GM23338 (cell line): ENCODE data around the gene AMPD3. TPM values are rescaled to one million over a fixed set of nuclear protein-coding genes. Genes with fewer than 3 reads are reported as not detected.

Experiments
- ATAC-seq: fragments of 200-7000 bp; cut with Tn5 transposase; 3 replicates; pipeline ENCODE4 v1.9.1; 2020
- DNase-seq: peaks from one replicate; pipeline ENCODE4 v3.0.0-alpha.2; 2015; ENCODE audit warnings: low spot score
- H2AFZ ChIP-seq: fragments of 200-600 bp; sonication (generic); 2 replicates; pipeline ENCODE4 v1.8.0; 2016; ENCODE audit warnings: antibody characterized with exemption, mild to moderate bottlenecking, moderate library complexity
- H3F3A ChIP-seq: fragments of 200-600 bp; sonication (generic); replicated peaks from 2 replicates; pipeline ENCODE4 v1.8.0; 2017; ENCODE audit warnings: antibody characterized with exemption, mixed run types, low read depth
- H3K27ac ChIP-seq: fragments of 200-600 bp; sonication (generic); 2 replicates; pipeline ENCODE4 v1.6.1; 2016; ENCODE audit warnings: low read depth
- H3K27me3 ChIP-seq: fragments of 200-600 bp; sonication (generic); 2 replicates; pipeline ENCODE4 v1.8.0; 2016; ENCODE audit warnings: mild to moderate bottlenecking, mixed run types, moderate library complexity; ENCODE audit not compliant: insufficient read depth
- H3K36me3 ChIP-seq: fragments of 200-600 bp; sonication (generic); 2 replicates; pipeline ENCODE4 v1.8.0; 2016; ENCODE audit warnings: mild to moderate bottlenecking; ENCODE audit not compliant: insufficient read depth
- H3K4me1 ChIP-seq: fragments of 200-600 bp; sonication (generic); 2 replicates; pipeline ENCODE4 v1.8.0; 2016; ENCODE audit warnings: mild to moderate bottlenecking, moderate library complexity; ENCODE audit not compliant: insufficient read depth
- H3K4me2 ChIP-seq: fragments of 200-600 bp; sonication (generic); 2 replicates; pipeline ENCODE4 v1.7.1; 2017; ENCODE audit warnings: mixed run types
- H3K4me3 ChIP-seq: fragments of 200-600 bp; sonication (generic); 2 replicates; pipeline ENCODE4 v1.6.1; 2016; ENCODE audit warnings: mixed run types
- H3K79me2 ChIP-seq: fragments of 200-600 bp; sonication (generic); replicated peaks from 2 replicates; pipeline ENCODE4 v1.8.0; 2017; ENCODE audit warnings: mild to moderate bottlenecking; ENCODE audit not compliant: insufficient read depth
- H3K9me2 ChIP-seq: fragments of 200-600 bp; sonication (generic); 2 replicates; pipeline ENCODE4 v1.8.0; 2017; ENCODE audit not compliant: insufficient read depth
- H4K20me1 ChIP-seq: fragments of 200-600 bp; sonication (generic); replicated peaks from 2 replicates; pipeline ENCODE4 v1.8.0; 2017; ENCODE audit warnings: mild to moderate bottlenecking; ENCODE audit not compliant: insufficient read depth
- H3K27ac Mint-ChIP-seq: 2 replicates; pipeline ENCODE4 v1.8.0; 2020; ENCODE audit warnings: inconsistent platforms, mild to moderate bottlenecking, moderate library complexity, mixed read lengths
- H3K27me3 Mint-ChIP-seq: 3 replicates; pipeline ENCODE4 v1.8.0; 2022; ENCODE audit warnings: low read depth, mild to moderate bottlenecking, moderate library complexity, mixed read lengths, inconsistent platforms; ENCODE audit not compliant: insufficient read depth, poor library complexity
- H3K36me3 Mint-ChIP-seq: 3 replicates; pipeline ENCODE4 v1.8.0; 2021; ENCODE audit warnings: low read depth, mild to moderate bottlenecking, inconsistent platforms, moderate library complexity, mixed read lengths
- H3K4me1 Mint-ChIP-seq: 3 replicates; pipeline ENCODE4 v1.8.0; 2020; ENCODE audit warnings: mild to moderate bottlenecking, inconsistent platforms, mixed read lengths
- H3K4me3 Mint-ChIP-seq: 3 replicates; pipeline ENCODE4 v1.8.0; 2021; ENCODE audit warnings: moderate library complexity, mild to moderate bottlenecking, inconsistent platforms, mixed read lengths
- H3K9me3 Mint-ChIP-seq: 3 replicates; pipeline ENCODE4 v1.8.0; 2020; ENCODE audit warnings: moderate library complexity, mild to moderate bottlenecking, inconsistent platforms, mixed read lengths
- CREB1 ChIP-seq: fragments of 250-450 bp; sonication (Bioruptor Pico); IDR thresholded peaks from 2 replicates; pipeline ENCODE4 v1.5.0; 2020; ENCODE audit warnings: low read depth, mild to moderate bottlenecking, moderate library complexity
- CTCF ChIP-seq, 2 experiments: fragments of 200-600 bp in 1 of 2; sonication (generic) in 1 of 2; conservative IDR thresholded peaks; 2 replicates each; pipeline versions ENCODE4 v1.5.1 to v1.6.1; 2016 to 2017; ENCODE audit warnings: antibody characterized with exemption in 2 of 2, low read depth in 2 of 2, mild to moderate bottlenecking in 2 of 2, moderate library complexity in 1 of 2
- EZH2 ChIP-seq: fragments of 200-600 bp; sonication (generic); IDR thresholded peaks from one replicate; pipeline ENCODE4 v1.8.0; 2017; ENCODE audit warnings: antibody characterized with exemption, mild to moderate bottlenecking, low read depth; ENCODE audit not compliant: unreplicated experiment
- EZH2phosphoT487 ChIP-seq: fragments of 200-600 bp; sonication (generic); IDR thresholded peaks from one replicate; pipeline ENCODE4 v1.8.1; 2018; ENCODE audit warnings: antibody characterized with exemption; ENCODE audit not compliant: unreplicated experiment
- JUNB ChIP-seq: IDR thresholded peaks from one replicate; pipeline ENCODE4 v1.6.1; 2016; ENCODE audit warnings: antibody characterized with exemption; ENCODE audit not compliant: unreplicated experiment
- POLR2AphosphoS5 ChIP-seq: IDR thresholded peaks from 2 replicates; pipeline ENCODE4 v1.6.1; 2016; ENCODE audit warnings: antibody characterized with exemption, low read depth
- ZNF114 ChIP-seq: fragments of 250-450 bp; sonication (Bioruptor Pico); IDR thresholded peaks from 2 replicates; pipeline ENCODE4 v1.5.0; 2020; ENCODE audit warnings: mild to moderate bottlenecking, moderate library complexity
- ZNF331 ChIP-seq: fragments of 250-450 bp; sonication (Bioruptor Pico); IDR thresholded peaks from 2 replicates; pipeline ENCODE4 v1.5.0; 2020; ENCODE audit warnings: low read depth, mild to moderate bottlenecking, moderate library complexity
- polyA plus RNA-seq: library from polyadenylated mRNA; unstranded; fragments of >200 nt; fragmentation: Nextera tagmentation; extraction: Ambion mirVana; gene quantifications from 2 replicates; pipeline ENCODE4 v1.2.1, GENCODE V29; 2016
- total RNA-seq: library from RNA; depleted of rRNA; stranded (reverse); fragments of >200 nt; shearing (Covaris generic); gene quantifications from 2 replicates; pipeline ENCODE4 v1.2.3, GENCODE V29; 2014
- TF ChIP-seq, protein P1 (sequence below): IDR thresholded peaks from one replicate; pipeline ENCODE4 v1.6.1; 2018; ENCODE audit warnings: antibody characterized with exemption; ENCODE audit not compliant: unreplicated experiment

AMPD3 gene
- total and polyA plus RNA-seq, 2 experiments from 2014 or later: 1.6 to 2.1 TPM

DNA sequence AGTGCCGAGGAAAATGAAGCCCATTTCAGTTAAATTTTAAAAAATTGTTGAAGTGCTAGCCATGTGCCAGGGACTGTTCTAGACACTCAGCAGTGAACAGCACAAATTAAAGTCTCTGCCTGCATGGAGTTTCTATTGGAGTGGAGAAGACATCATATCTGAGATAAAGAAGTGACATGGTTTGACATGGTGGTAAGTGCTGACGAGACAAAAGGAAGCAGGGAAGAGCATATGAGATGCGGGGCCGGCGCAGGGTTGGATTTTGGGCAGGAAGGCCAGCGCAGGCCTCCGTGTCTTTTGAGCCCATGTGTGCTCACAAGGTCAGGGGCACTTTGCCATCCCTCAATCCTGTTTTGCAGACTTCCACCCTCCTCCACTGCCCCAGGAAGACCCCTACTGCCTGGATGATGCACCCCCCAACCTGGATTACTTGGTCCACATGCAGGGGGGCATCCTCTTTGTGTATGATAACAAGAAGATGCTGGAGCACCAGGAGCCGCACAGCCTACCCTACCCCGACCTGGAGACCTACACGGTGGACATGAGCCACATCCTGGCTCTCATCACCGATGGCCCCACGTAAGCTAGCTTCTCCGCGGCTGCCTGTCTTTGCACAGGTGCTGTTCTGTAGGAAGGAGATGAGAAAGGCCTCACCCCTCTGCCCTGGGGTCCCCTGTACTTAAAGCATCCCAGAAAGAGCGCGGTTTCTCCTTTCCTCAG is 29.6 kb downstream of the AMPD3 start:
- TF ChIP-seq EZH2phosphoT487 (no peak), POLR2AphosphoS5 (no peak), CREB1 (no peak)
- Histone ChIP-seq H3K9me2 (no peaks in the 10 kb centered on the region), H4K20me1 (no peaks in the 10 kb centered on the region), H3K79me2 (no peaks in the 10 kb centered on the region), H3K4me1 (no peaks in the 10 kb centered on the region), H3K4me3 (no peak overlapping the region), H2AFZ (no peak overlapping the region), H3K27me3 (no peaks in the 10 kb centered on the region), H3K27ac (no peak overlapping the region), H3K4me2 (no peak overlapping the region), H3F3A (no peaks in the 10 kb centered on the region), H3K36me3 (no peaks in the 10 kb centered on the region)
- Mint-ChIP-seq H3K4me3 (no peak overlapping the region), H3K4me1 (peaks cover 6% of the 10 kb centered on the region), H3K27ac (no peak overlapping the region), H3K9me3 (peaks cover 3% of the 10 kb centered on the region; the same call in 1 of the 3 replicates), H3K36me3 (no peaks in the 10 kb centered on the region), H3K27me3 (no peaks in the 10 kb centered on the region)
- ATAC-seq (no peak), DNase-seq (no peak)

GRCh38 chr11:10485646-10486045 is 30.6 kb downstream of the AMPD3 start:
- Histone ChIP-seq H3K4me2 (no peak overlapping the region), H3K4me1 (no peaks in the 10 kb centered on the region), H3K9me2 (no peaks in the 10 kb centered on the region), H2AFZ (no peak overlapping the region), H3K27me3 (no peaks in the 10 kb centered on the region), H3K79me2 (no peaks in the 10 kb centered on the region), H3K27ac (no peak overlapping the region), H3K4me3 (no peak overlapping the region), H4K20me1 (no peaks in the 10 kb centered on the region), H3F3A (no peaks in the 10 kb centered on the region), H3K36me3 (no peaks in the 10 kb centered on the region)
- Mint-ChIP-seq H3K36me3 (0 out of 3 replicates have a peak, but pooled peaks cover 2% of the 10 kb centered on the region), H3K9me3 (peaks cover 3% of the 10 kb centered on the region; the same call in 2 of the 3 replicates), H3K4me1 (peaks cover 6% of the 10 kb centered on the region), H3K27me3 (no peaks in the 10 kb centered on the region), H3K4me3 (no peak overlapping the region), H3K27ac (no peak overlapping the region)
- ATAC-seq (no peak), DNase-seq (no peak)
- TF ChIP-seq POLR2AphosphoS5: no peak
- TF ChIP-seq ZNF114: no peak
- no peak for TF ChIP-seq ZNF331
- no peak for TF ChIP-seq CTCF (conservative IDR thresholded peaks at IDR 0.05; ENCODE audit: low read depth in 2 of 2)
- no peak for TF ChIP-seq EZH2
- TF ChIP-seq, protein P1, sequence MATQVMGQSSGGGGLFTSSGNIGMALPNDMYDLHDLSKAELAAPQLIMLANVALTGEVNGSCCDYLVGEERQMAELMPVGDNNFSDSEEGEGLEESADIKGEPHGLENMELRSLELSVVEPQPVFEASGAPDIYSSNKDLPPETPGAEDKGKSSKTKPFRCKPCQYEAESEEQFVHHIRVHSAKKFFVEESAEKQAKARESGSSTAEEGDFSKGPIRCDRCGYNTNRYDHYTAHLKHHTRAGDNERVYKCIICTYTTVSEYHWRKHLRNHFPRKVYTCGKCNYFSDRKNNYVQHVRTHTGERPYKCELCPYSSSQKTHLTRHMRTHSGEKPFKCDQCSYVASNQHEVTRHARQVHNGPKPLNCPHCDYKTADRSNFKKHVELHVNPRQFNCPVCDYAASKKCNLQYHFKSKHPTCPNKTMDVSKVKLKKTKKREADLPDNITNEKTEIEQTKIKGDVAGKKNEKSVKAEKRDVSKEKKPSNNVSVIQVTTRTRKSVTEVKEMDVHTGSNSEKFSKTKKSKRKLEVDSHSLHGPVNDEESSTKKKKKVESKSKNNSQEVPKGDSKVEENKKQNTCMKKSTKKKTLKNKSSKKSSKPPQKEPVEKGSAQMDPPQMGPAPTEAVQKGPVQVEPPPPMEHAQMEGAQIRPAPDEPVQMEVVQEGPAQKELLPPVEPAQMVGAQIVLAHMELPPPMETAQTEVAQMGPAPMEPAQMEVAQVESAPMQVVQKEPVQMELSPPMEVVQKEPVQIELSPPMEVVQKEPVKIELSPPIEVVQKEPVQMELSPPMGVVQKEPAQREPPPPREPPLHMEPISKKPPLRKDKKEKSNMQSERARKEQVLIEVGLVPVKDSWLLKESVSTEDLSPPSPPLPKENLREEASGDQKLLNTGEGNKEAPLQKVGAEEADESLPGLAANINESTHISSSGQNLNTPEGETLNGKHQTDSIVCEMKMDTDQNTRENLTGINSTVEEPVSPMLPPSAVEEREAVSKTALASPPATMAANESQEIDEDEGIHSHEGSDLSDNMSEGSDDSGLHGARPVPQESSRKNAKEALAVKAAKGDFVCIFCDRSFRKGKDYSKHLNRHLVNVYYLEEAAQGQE: no peak
- no peak for TF ChIP-seq JUNB
